GM12878 (cell line): Measurements from ENCODE around the gene SCUBE2. TPM values are rescaled to one million over a fixed set of nuclear protein-coding genes. Genes with fewer than 3 reads are reported as not detected.

Source experiments
- ATAC-seq: fragments of 200-7000 bp; cut with Tn5 transposase; 3 replicates; pipeline ENCODE4 v1.9.1; 2020; ENCODE audit warnings: mild to moderate bottlenecking, moderate library complexity
- BruUV-seq: library from RNA; stranded (reverse); fragments of 400-500 nt; replicated peaks from 2 replicates; lab custom pipeline; 2021; lab: Mats Ljungman, UMichigan
- CTCF ChIA-PET: fragments of 300-600 bp; sonication (Branson Sonifier 250); formaldehyde crosslinking; extraction: SDS; loops from one replicate; lab custom pipeline; 2021; ENCODE audit warnings: inconsistent platforms; lab: Yijun Ruan, JAX
- POLR2A ChIA-PET: fragments of 350-600 bp; formaldehyde crosslinking; extraction: SDS; loops from one replicate; lab custom pipeline; 2021; ENCODE audit warnings: inconsistent platforms; lab: Charles Lee
- RAD21 ChIA-PET: fragments of 300-600 bp; sonication (Branson Sonifier 250); formaldehyde crosslinking; loops from one replicate; lab custom pipeline; 2023; ENCODE audit warnings: antibody characterized with exemption; ENCODE audit not compliant: unreplicated experiment; lab: Charles Lee
- SMC1A ChIA-PET: fragments of 300-600 bp; sonication (Branson Sonifier 250); formaldehyde crosslinking; loops from one replicate; lab custom pipeline; 2023; ENCODE audit not compliant: unreplicated experiment, uncharacterized antibody; lab: Charles Lee
- DNase-seq: peaks from one replicate; pipeline ENCODE4 v3.0.0-alpha.2; 2011; ENCODE audit warnings: low read depth, low spot score
- FAIRE-seq: peaks from 3 replicates; lab custom pipeline; 2011; peaks lifted over from hg19 to GRCh38; lab: Jason Lieb, UNC
- H2AFZ ChIP-seq: 2 replicates; pipeline ENCODE4 v1.6.0; 2011; ENCODE audit warnings: low read depth, low read length, control low read depth; ENCODE audit not compliant: control insufficient read depth
- H3K27ac ChIP-seq: 2 replicates; pipeline ENCODE4 v1.5.1; 2011; ENCODE audit warnings: control low read depth; ENCODE audit not compliant: control insufficient read depth, insufficient read depth
- H3K27me3 ChIP-seq, 2 experiments: replicated peaks in 1 of 2; 2 replicates each; pipeline versions ENCODE4 v1.6.0 to v1.6.1; 2011; ENCODE audit warnings: low read length in 1 of 2; ENCODE audit not compliant: control insufficient read depth in 2 of 2, insufficient read depth in 2 of 2
- H3K36me3 ChIP-seq, 2 experiments: 2 replicates each; pipeline ENCODE4 v1.5.1; 2011; ENCODE audit warnings: low read length in 1 of 2; ENCODE audit not compliant: control insufficient read depth in 2 of 2, insufficient read depth in 2 of 2
- H3K4me1 ChIP-seq: 2 replicates; pipeline ENCODE4 v1.6.1; 2011; ENCODE audit warnings: mild to moderate bottlenecking, low read length, moderate library complexity, mixed read lengths; ENCODE audit not compliant: control insufficient read depth, insufficient read depth
- H3K4me2 ChIP-seq: 2 replicates; pipeline ENCODE4 v1.6.0; 2011; ENCODE audit warnings: control low read depth; ENCODE audit not compliant: control insufficient read depth, insufficient read depth
- H3K4me3 ChIP-seq: fragments of 200-600 bp; sonication (generic); 2 replicates; pipeline ENCODE4 v1.5.1; 2016
- H3K79me2 ChIP-seq: 2 replicates; pipeline ENCODE4 v1.6.0; 2011; ENCODE audit warnings: low read length; ENCODE audit not compliant: control insufficient read depth, insufficient read depth
- H3K9ac ChIP-seq: 2 replicates; pipeline ENCODE4 v1.8.0; 2011; ENCODE audit warnings: low read length, control low read depth, mixed read lengths; ENCODE audit not compliant: control insufficient read depth, insufficient read depth
- H3K9me3 ChIP-seq: replicated peaks from 3 replicates; pipeline ENCODE4 v1.5.1; 2011; ENCODE audit warnings: mild to moderate bottlenecking, low read length; ENCODE audit not compliant: control insufficient read depth, insufficient read depth
- H4K20me1 ChIP-seq: 2 replicates; pipeline ENCODE4 v1.6.0; 2011; ENCODE audit not compliant: control insufficient read depth, insufficient read depth
- FOXK2 ChIP-seq: fragments of 450-650 bp; IDR thresholded peaks from 2 replicates; pipeline ENCODE4 v1.6.1; 2017; ENCODE audit warnings: mild to moderate bottlenecking, moderate library complexity
- IKZF1 ChIP-seq: fragments of 450-650 bp; conservative IDR thresholded peaks from 2 replicates; pipeline ENCODE4 v1.6.1; 2017; ENCODE audit warnings: antibody characterized with exemption, mild to moderate bottlenecking
- NFYA ChIP-seq: IDR thresholded peaks from 2 replicates; pipeline ENCODE4 v1.6.1; 2011; ENCODE audit warnings: low read depth, mild to moderate bottlenecking, low read length, improper control_type of control experiment, borderline replicate concordance
- SP1 ChIP-seq: IDR thresholded peaks from one replicate; pipeline ENCODE4 v1.6.1; 2011; ENCODE audit warnings: low read depth, low read length
- SREBF1 ChIP-seq: IDR thresholded peaks from 2 replicates; pipeline ENCODE4 v1.6.1; 2012; ENCODE audit warnings: mild to moderate bottlenecking, low read length
- ZSCAN29 ChIP-seq: fragments of 450-650 bp; IDR thresholded peaks from 2 replicates; pipeline ENCODE4 v1.6.1; 2017; ENCODE audit warnings: mild to moderate bottlenecking, moderate library complexity
- WGBS: methylation state at CpG from one replicate; pipeline ENCODE4 v1.1.6; 2016; ENCODE audit warnings: low lambda C conversion rate; ENCODE audit not compliant: insufficient replicate concordance, insufficient coverage; ENCODE audit errors: missing lambda C conversion rate; 5-methylcytosine and 5-hydroxymethylcytosine counted together
- in situ Hi-C: fragments of 300-500 bp; cut with MboI; formaldehyde crosslinking; loops from 9 replicates; pipeline ENCODE4 v1.14.3; 2018; ENCODE audit warnings: mixed read lengths
- intact Hi-C: fragments of 100-400 bp; cut with micrococcal nuclease; formaldehyde crosslinking; loops from one replicate; pipeline ENCODE4 v1.14.2; 2022; ENCODE audit not compliant: unreplicated experiment
- polyA plus RNA-seq, 11 experiments: library from polyadenylated mRNA; depleted of rRNA in 4 of 11; unstranded in 6 of 11; stranded (reverse) in 5 of 11; fragments of >200 nt; fragmentation: Nextera tagmentation in 4 of 11; fragmentation: Illumina TruSeq in 1 of 11; extraction: Ambion mirVana in 4 of 11; extraction: Trizol in 1 of 11; gene quantifications; 1 replicate in 1 of 11; 2 replicates in 10 of 11; pipeline versions ENCODE4 v1.2.1 to v1.2.3, GENCODE V29; 2011 to 2016; ENCODE audit warnings: inconsistent platforms in 2 of 11, missing spikeins in 2 of 11, low read depth in 1 of 11
- total RNA-seq, 4 experiments: library from RNA; depleted of rRNA in 3 of 4; stranded (reverse); fragments of >200 nt in 3 of 4; fragmentation: Illumina TruSeq in 1 of 4; extraction: Trizol in 1 of 4; gene quantifications; 2 replicates each; pipeline versions ENCODE4 v1.2.1 to v1.2.3, GENCODE V29; 2013 to 2021
- TF ChIP-seq, protein P1 (sequence below): fragments of 450-650 bp; IDR thresholded peaks from 2 replicates; pipeline ENCODE4 v1.6.1; 2018; ENCODE audit warnings: borderline replicate concordance, mild to moderate bottlenecking; ENCODE audit not compliant: partially characterized antibody

The SCUBE2 gene
- total and polyA plus RNA-seq, 10 of the 15 experiments (the other 5 are each of a cell fraction or from before 2014, with no cell fraction given), result 0.12 to 0.56 (median 0.31) TPM; not detected in 2

DNA sequence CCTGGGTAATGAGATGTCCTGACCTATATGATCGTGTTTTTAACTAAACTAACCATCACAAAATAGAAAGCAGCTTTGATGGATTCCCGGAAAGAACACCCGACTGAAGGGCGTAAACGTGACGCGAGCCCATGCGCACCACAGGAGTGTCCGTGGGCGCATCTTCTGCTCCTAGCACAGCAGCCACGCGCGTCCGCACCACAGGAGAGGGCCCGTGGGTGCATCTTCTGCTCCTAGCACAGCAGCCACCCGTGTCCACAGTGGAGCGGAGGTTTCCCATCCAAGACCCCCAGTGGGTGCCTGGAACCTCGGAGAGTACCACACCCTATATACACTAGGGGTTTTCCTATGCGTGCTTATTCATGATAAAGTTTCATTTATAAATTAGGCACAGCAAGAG, 51.5 kb downstream of the SCUBE2 start:
- no peak overlapping the region for H3K9ac ChIP-seq
- no peaks in the 10 kb centered on the region for H3K36me3 ChIP-seq
- H3K4me3 ChIP-seq, result no peak overlapping the region
- H3K79me2 ChIP-seq, result no peaks in the 10 kb centered on the region
- in situ Hi-C loops, result no loop called here
- H3K4me2 ChIP-seq, result no peak overlapping the region
- intact Hi-C loops, result no loop called here
- no peaks in the 10 kb centered on the region for H4K20me1 ChIP-seq
- ATAC-seq (no peak), DNase-seq (no peak)
- RAD21 ChIA-PET, result interaction anchor here (0.7 to 1.0 kb wide), 2 partner anchors 22 to 31 kb away, joined by 3 read pairs; no protein-coding TSS in a partner anchor
- POLR2A ChIA-PET, result no interaction called here
- SMC1A ChIA-PET, result interaction anchor here (0.8 to 1.4 kb wide), 2 partner anchors 12 to 16 kb away, joined by 3 to 5 read pairs; no protein-coding TSS in a partner anchor
- CTCF ChIA-PET, result interaction anchor here (1.2 to 5.4 kb wide), 2 partner anchors 24 to 80 kb away, joined by 4 to 36 read pairs; no protein-coding TSS in a partner anchor
- 88% methylated on average over 19 of the region's 19 CpGs for WGBS
- H3K27ac ChIP-seq, result no peak overlapping the region
- no peaks in the 10 kb centered on the region for H3K4me1 ChIP-seq
- H2AFZ ChIP-seq, result no peak overlapping the region
- TF ChIP-seq FOXK2, result no peak
- TF ChIP-seq NFYA, result no peak
- TF ChIP-seq ZSCAN29, result no peak
- no peak for TF ChIP-seq IKZF1
- TF ChIP-seq, protein P1, sequence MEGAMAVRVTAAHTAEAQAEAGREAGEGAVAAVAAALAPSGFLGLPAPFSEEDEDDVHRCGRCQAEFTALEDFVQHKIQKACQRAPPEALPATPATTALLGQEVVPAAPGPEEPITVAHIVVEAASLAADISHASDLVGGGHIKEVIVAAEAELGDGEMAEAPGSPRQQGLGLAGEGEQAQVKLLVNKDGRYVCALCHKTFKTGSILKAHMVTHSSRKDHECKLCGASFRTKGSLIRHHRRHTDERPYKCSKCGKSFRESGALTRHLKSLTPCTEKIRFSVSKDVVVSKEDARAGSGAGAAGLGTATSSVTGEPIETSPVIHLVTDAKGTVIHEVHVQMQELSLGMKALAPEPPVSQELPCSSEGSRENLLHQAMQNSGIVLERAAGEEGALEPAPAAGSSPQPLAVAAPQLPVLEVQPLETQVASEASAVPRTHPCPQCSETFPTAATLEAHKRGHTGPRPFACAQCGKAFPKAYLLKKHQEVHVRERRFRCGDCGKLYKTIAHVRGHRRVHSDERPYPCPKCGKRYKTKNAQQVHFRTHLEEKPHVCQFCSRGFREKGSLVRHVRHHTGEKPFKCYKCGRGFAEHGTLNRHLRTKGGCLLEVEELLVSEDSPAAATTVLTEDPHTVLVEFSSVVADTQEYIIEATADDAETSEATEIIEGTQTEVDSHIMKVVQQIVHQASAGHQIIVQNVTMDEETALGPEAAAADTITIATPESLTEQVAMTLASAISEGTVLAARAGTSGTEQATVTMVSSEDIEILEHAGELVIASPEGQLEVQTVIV, result no peak
- no peak for TF ChIP-seq SREBF1
- TF ChIP-seq SP1, result no peak
- TF ChIP-seq, all 136 proteins: peak for 0
- Histone ChIP-seq H3K27me3 (no peaks in the 10 kb centered on the region), H3K9me3 (no peaks in the 10 kb centered on the region; the same call in 2 of the 3 replicates)
- no peak for FAIRE-seq
- no TSS peak for BruUV-seq
